Stimulated activated CD8-positive, alpha-beta memory T cell treated with anti-CD3 and anti-CD28 coated beads, Interleukin-15, amount 100 ng/mL, for 1 hour (primary cell): ENCODE data around the gene OCSTAMP.

Experiments used
- DNase-seq: peaks from one replicate; pipeline ENCODE4 v3.0.0-alpha.2; 2020; ENCODE audit warnings: low read depth

OCSTAMP gene

GRCh38 chr20:46512943-46513844 is 37.3 kb downstream of the OCSTAMP start, which contains the start of gene ZNF334:
Gene ZNF334 (minus strand): TSS chr20:46513559. CDS start chr20:46512102, 1,457 bp downstream.
- DNase-seq = no peak

GRCh38 chr20:46509523-46509922 is 40.9 kb downstream of the OCSTAMP start:
- no peak for DNase-seq

GRCh38 chr20:46507760-46508407 is 42.6 kb downstream of the OCSTAMP start:
- no peak for DNase-seq

- DNase-seq = no peak
Measured at GRCh38 chr20:46505506-46505905, 44.9 kb downstream of the OCSTAMP start.

DNA sequence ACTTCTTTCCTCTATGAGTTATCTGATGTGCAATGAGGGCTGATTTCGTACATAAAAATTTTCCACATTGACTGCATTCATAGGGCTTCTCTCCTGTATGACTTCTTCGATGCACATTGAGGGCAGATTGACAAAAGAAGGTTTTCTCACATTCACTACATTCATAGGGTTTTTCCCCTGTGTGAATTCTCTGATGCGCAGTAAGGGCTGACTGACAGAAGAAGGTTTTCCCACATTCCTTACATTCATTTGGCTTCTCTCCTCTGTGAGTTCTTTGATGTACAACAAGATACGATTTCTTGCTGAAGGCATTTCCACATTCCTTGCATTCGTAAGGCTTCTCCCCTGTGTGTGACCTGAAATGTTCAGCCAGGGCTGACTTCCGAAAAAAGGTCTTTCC is 48.5 kb downstream of the OCSTAMP start:
- DNase-seq = no peak

- no peak for DNase-seq
Measured at GRCh38 chr20:46501337-46501942, 49.0 kb downstream of the OCSTAMP start.

- no peak for DNase-seq
Measured at GRCh38 chr20:46494077-46494476, 56.4 kb downstream of the OCSTAMP start.

DNA sequence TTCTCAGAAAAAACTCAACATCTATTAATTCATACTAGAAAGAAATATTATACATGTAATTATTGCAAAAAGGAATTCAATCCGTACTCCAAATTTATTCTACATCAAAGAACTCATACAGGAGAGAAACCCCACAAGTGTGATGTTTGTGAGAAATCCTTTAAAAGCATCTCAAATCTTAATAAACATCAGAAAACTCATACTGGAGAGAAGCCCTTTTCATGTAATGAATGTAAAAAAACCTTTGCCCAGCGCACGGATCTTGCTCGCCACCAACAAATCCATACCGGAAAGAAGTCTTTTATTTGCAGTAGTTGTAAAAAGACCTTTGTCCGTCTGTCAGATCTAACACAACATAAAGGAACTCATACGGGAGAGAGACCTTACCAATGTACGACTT is 59.1 kb downstream of the OCSTAMP start:
- DNase-seq = no peak
